SK-N-MC (cell line): ENCODE measurements around the gene KCNIP2.

Source experiments
- DNase-seq: peaks from one replicate; pipeline ENCODE4 v3.0.0-alpha.2; 2011; ENCODE audit warnings: low read depth, low spot score
- H3K27ac ChIP-seq: fragments of 200-600 bp; sonication (generic); 2 replicates; pipeline ENCODE4 v1.5.1; 2016; ENCODE audit warnings: mixed run types
- H3K36me3 ChIP-seq: fragments of 200-600 bp; sonication (generic); 2 replicates; pipeline ENCODE4 v1.6.1; 2017; ENCODE audit warnings: antibody characterized with exemption, low read length, mixed read lengths; ENCODE audit not compliant: insufficient read depth
- H3K4me3 ChIP-seq: fragments of 200-600 bp; sonication (generic); 2 replicates; pipeline ENCODE4 v1.5.1; 2016
- H3K9ac ChIP-seq: fragments of 200-600 bp; sonication (generic); 2 replicates; pipeline ENCODE4 v1.8.0; 2017; ENCODE audit warnings: mixed run types, mixed read lengths; ENCODE audit not compliant: insufficient read length
- H3K9me3 ChIP-seq: fragments of 200-600 bp; sonication (generic); 2 replicates; pipeline ENCODE4 v1.6.1; 2017; ENCODE audit warnings: low read depth, mild to moderate bottlenecking, antibody characterized with exemption, low read length, moderate library complexity, mixed read lengths
- EZH2 ChIP-seq: fragments of 200-600 bp; sonication (generic); IDR thresholded peaks from one replicate; pipeline ENCODE4 v1.6.1; 2017; ENCODE audit warnings: antibody characterized with exemption
- FOXP2 ChIP-seq: optimal IDR thresholded peaks from 2 replicates; pipeline ENCODE3; 2011; ENCODE audit warnings: mild to moderate bottlenecking, moderate library complexity; ENCODE audit not compliant: insufficient read depth; ENCODE audit errors: extremely low read length, control extremely low read depth
- POLR2AphosphoS5 ChIP-seq: IDR thresholded peaks from 2 replicates; pipeline ENCODE4 v1.6.1; 2012; ENCODE audit warnings: mild to moderate bottlenecking, low read depth, low read length, borderline replicate concordance

KCNIP2 gene

GRCh38 chr10:101833466-101833865, 10.1 kb downstream of the KCNIP2 start:
- TF ChIP-seq FOXP2 (no peak), POLR2AphosphoS5 (no peak)
- H3K27ac ChIP-seq, result no peak overlapping the region
- no peaks in the 10 kb centered on the region for H3K9me3 ChIP-seq
- no peak for DNase-seq
- no peak overlapping the region for H3K4me3 ChIP-seq
- H3K36me3 ChIP-seq, result no peaks in the 10 kb centered on the region
- no peak overlapping the region for H3K9ac ChIP-seq

- TF ChIP-seq POLR2AphosphoS5 (no peak), EZH2 (no peak), FOXP2 (no peak)
- no peak overlapping the region for H3K27ac ChIP-seq
- H3K9me3 ChIP-seq, result no peaks in the 10 kb centered on the region
- DNase-seq, result no peak
- H3K36me3 ChIP-seq, result no peaks in the 10 kb centered on the region
- no peak overlapping the region for H3K9ac ChIP-seq
- no peak overlapping the region for H3K4me3 ChIP-seq
Measured at GRCh38 chr10:101832325-101832771, 11.3 kb downstream of the KCNIP2 start.

GRCh38 chr10:101831169-101831811, 12.3 kb downstream of the KCNIP2 start:
- peak overlapping the region; percentile 95 for H3K27ac ChIP-seq
- no peaks in the 10 kb centered on the region for H3K9me3 ChIP-seq
- H3K9ac ChIP-seq, result peak overlapping the region; percentile 67
- no peaks in the 10 kb centered on the region for H3K36me3 ChIP-seq
- no peak for TF ChIP-seq POLR2AphosphoS5
- TF ChIP-seq EZH2, result no peak
- no peak for TF ChIP-seq FOXP2
- H3K4me3 ChIP-seq, result peak overlapping the region; percentile 66
- DNase-seq, result no peak

GRCh38 chr10:101830322-101831168, 13.1 kb downstream of the KCNIP2 start:
- TF ChIP-seq EZH2, result no peak
- peak; percentile 52 for TF ChIP-seq POLR2AphosphoS5
- peak; percentile 56 for TF ChIP-seq FOXP2
- peak; percentile 34 for DNase-seq
- Histone ChIP-seq H3K36me3 (no peaks in the 10 kb centered on the region), H3K27ac (peak overlapping the region; percentile 95), H3K4me3 (peak overlapping the region; percentile 66), H3K9me3 (no peaks in the 10 kb centered on the region), H3K9ac (peak overlapping the region; percentile 67)

GRCh38 chr10:101829561-101830315, 13.9 kb downstream of the KCNIP2 start:
- Histone ChIP-seq H3K9ac (no peak overlapping the region), H3K27ac (peak overlapping the region; percentile 95; the same call in 1 of the 2 replicates), H3K36me3 (no peaks in the 10 kb centered on the region), H3K9me3 (no peaks in the 10 kb centered on the region), H3K4me3 (no peak overlapping the region)
- TF ChIP-seq EZH2 (no peak), FOXP2 (no peak), POLR2AphosphoS5 (no peak)
- DNase-seq, result no peak

GRCh38 chr10:101828766-101829551, 14.6 kb downstream of the KCNIP2 start:
- H3K4me3 ChIP-seq, result no peak overlapping the region
- no peak overlapping the region for H3K27ac ChIP-seq
- H3K9ac ChIP-seq, result no peak overlapping the region
- no peaks in the 10 kb centered on the region for H3K36me3 ChIP-seq
- no peaks in the 10 kb centered on the region for H3K9me3 ChIP-seq
- no peak for TF ChIP-seq POLR2AphosphoS5
- TF ChIP-seq EZH2, result no peak
- no peak for TF ChIP-seq FOXP2
- no peak for DNase-seq

- no peak for DNase-seq
- H3K36me3 ChIP-seq, result no peaks in the 10 kb centered on the region
- no peak overlapping the region for H3K27ac ChIP-seq
- no peaks in the 10 kb centered on the region for H3K9me3 ChIP-seq
- no peak for TF ChIP-seq FOXP2
- no peak overlapping the region for H3K4me3 ChIP-seq
- no peak overlapping the region for H3K9ac ChIP-seq
Measured at GRCh38 chr10:101827919-101828600, 15.5 kb downstream of the KCNIP2 start.
